ENCODE measurements around the gene FRAT2.

- TF ChIP-seq CTCF (IDR thresholded peaks at IDR 0.05; ENCODE audit: insufficient read depth, low read depth, low read length): no peak
- TF ChIP-seq EZH2 (IDR thresholded peaks at IDR 0.05; ENCODE audit: insufficient read depth, low read length): no peak
Observed at GRCh38 chr10:97302088-97302791, 32.3 kb downstream of the FRAT2 start.
